ENCODE measurements around the gene ZAP70. TPM values are rescaled to one million over a fixed set of nuclear protein-coding genes. Genes with fewer than 3 reads are reported as not detected.
"Not testable (repeated sequence)": the region's sequence is repeated elsewhere in the genome, so short reads cannot be mapped to it uniquely, and the experiment has no call there.

The ZAP70 gene
- total RNA-seq, 1 donor from 2014 or later, result 3.8 TPM

GRCh38 chr2:97670471-97670870 is 42.9 kb upstream of the ZAP70 start:
- TF ChIP-seq CTCF (IDR thresholded peaks at IDR 0.05; ENCODE audit: unreplicated experiment), result no peak
- DNase-seq (ENCODE audit: low spot score, unreplicated experiment), result no peak
- Mint-ChIP-seq H3K27me3 (no peaks in the 10 kb centered on the region), H3K4me1 (ENCODE audit: low read depth) (peaks cover 4% of the 10 kb centered on the region), H3K9me3 (ENCODE audit: low read depth) (no peaks in the 10 kb centered on the region), H3K4me3 (ENCODE audit: low read depth) (no peak overlapping the region), H3K27ac (no peak overlapping the region), H3K36me3 (ENCODE audit: insufficient read depth) (no peaks in the 10 kb centered on the region)

- no peaks in the 10 kb centered on the region for H3K36me3 Mint-ChIP-seq (ENCODE audit: insufficient read depth)
- no peaks in the 10 kb centered on the region for H3K9me3 Mint-ChIP-seq (ENCODE audit: low read depth)
- DNase-seq (ENCODE audit: low spot score, unreplicated experiment), result no peak
- H3K27ac Mint-ChIP-seq, result no peak overlapping the region
- no peak overlapping the region for H3K4me3 Mint-ChIP-seq (ENCODE audit: low read depth)
- no peaks in the 10 kb centered on the region for H3K27me3 Mint-ChIP-seq
- H3K4me1 Mint-ChIP-seq (ENCODE audit: low read depth), result peaks cover 4% of the 10 kb centered on the region
- TF ChIP-seq CTCF (IDR thresholded peaks at IDR 0.05; ENCODE audit: unreplicated experiment), result no peak
Measured at GRCh38 chr2:97671526-97671925, 41.9 kb upstream of the ZAP70 start.

GRCh38 chr2:97672606-97673140 is 40.7 kb upstream of the ZAP70 start:
- not testable (repeated sequence) for H3K27ac Mint-ChIP-seq; H3K4me3 Mint-ChIP-seq (ENCODE audit: low read depth); H3K9me3 Mint-ChIP-seq (ENCODE audit: low read depth); DNase-seq (ENCODE audit: low spot score, unreplicated experiment); H3K27me3 Mint-ChIP-seq; H3K4me1 Mint-ChIP-seq (ENCODE audit: low read depth); H3K36me3 Mint-ChIP-seq (ENCODE audit: insufficient read depth)

- peaks cover 4% of the 10 kb centered on the region for H3K4me1 Mint-ChIP-seq (ENCODE audit: low read depth)
Measured at GRCh38 chr2:97673182-97673914, 40.0 kb upstream of the ZAP70 start.

GRCh38 chr2:97673915-97674283 is 39.5 kb upstream of the ZAP70 start:
- H3K27me3 Mint-ChIP-seq, result no peaks in the 10 kb centered on the region
- TF ChIP-seq CTCF (IDR thresholded peaks at IDR 0.05; ENCODE audit: unreplicated experiment), result no peak
- peaks cover 4% of the 10 kb centered on the region for H3K36me3 Mint-ChIP-seq (ENCODE audit: insufficient read depth)
- H3K9me3 Mint-ChIP-seq (ENCODE audit: low read depth), result peaks cover 4% of the 10 kb centered on the region
- H3K4me1 Mint-ChIP-seq (ENCODE audit: low read depth), result peaks cover 4% of the 10 kb centered on the region
- H3K4me3 Mint-ChIP-seq (ENCODE audit: low read depth), result no peak overlapping the region
- no peak for DNase-seq (ENCODE audit: low spot score, unreplicated experiment)
- H3K27ac Mint-ChIP-seq, result peak overlapping the region; percentile 33

More at GRCh38 chr2:97673182-97673914, 40.0 kb upstream of the ZAP70 start:
- Mint-ChIP-seq H3K27ac (no peak overlapping the region), H3K36me3 (ENCODE audit: insufficient read depth) (peaks cover 4% of the 10 kb centered on the region), H3K9me3 (ENCODE audit: low read depth) (peaks cover 3% of the 10 kb centered on the region), H3K27me3 (no peaks in the 10 kb centered on the region), H3K4me3 (ENCODE audit: low read depth) (no peak overlapping the region)
- DNase-seq (ENCODE audit: low spot score, unreplicated experiment), result no peak
- no peak for TF ChIP-seq CTCF (IDR thresholded peaks at IDR 0.05; ENCODE audit: unreplicated experiment)

Measured in progenitor cell of endocrine pancreas (in vitro differentiated cells).